ENCODE results near the gene DCAF11. TPM values are rescaled to one million over a fixed set of nuclear protein-coding genes. Genes with fewer than 3 reads are reported as not detected.

Gene DCAF11
- total RNA-seq, 1 donor from 2014 or later: 83.5 TPM

GRCh38 chr14:24135584-24135833 is 20.9 kb downstream of the DCAF11 start:
- TF ChIP-seq CTCF (IDR thresholded peaks at IDR 0.05; ENCODE audit: insufficient read depth, low read length, severe bottlenecking): no peak
- peak overlapping the region; percentile 67 for H3K4me3 ChIP-seq (ENCODE audit: low read depth, low read length)
- H3K27me3 ChIP-seq (ENCODE audit: control insufficient read depth, insufficient read depth, low read length): no peaks in the 10 kb centered on the region
- no peak for FAIRE-seq
- peaks cover 12% of the 10 kb centered on the region for H3K36me3 ChIP-seq (ENCODE audit: control insufficient read depth, insufficient read depth, low read length)
- DNase-seq (ENCODE audit: low read depth): no peak

DNA sequence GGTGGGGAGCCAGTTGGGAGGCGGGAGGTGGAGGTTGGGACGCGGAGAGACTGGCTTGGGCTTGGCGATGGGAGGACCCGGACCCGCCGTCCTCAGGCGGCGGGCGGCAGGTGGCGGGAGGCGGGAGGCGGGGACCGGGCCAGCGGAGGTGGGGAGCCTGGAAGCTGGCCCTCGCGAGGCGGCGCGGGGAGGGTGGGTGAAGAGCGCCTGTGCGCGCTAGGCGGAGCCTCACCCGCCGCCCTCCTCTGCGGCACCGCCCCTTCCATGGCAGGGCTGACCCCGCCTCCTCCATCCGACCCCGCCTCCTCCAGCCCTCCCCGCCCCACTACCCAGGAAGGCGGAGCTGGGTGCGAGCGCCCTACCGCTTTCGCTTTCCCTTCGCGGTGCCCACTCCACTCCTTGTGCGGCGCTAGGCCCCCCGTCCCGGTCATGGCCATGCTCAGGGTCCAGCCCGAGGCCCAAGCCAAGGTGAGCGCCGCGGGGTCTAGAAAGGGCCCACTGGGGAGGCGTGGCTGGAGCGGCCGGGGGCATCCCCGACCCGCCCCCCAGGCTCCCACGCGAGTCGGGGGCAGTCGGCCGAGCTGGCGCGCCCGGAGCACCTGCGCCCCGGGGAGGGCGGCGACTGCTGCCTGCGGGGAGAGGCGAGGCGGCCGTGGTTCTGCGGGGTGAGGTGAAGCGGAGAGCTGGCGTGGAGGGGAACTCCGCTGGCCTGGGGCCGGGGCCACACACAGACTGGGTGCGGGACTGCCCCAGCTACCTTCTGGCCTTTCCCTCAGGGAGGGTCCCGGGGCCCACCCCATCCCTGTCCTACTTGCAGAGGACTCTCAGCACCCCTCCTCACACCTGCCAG is 21.5 kb downstream of the DCAF11 start, which contains the start of gene PSME1:
Gene PSME1, plus strand, starts transcription at position 361 of the 850 bp plus-strand sequence. Its CDS starts 69 bp downstream, at position 430.
- FAIRE-seq (no peak), DNase-seq (ENCODE audit: low read depth) (peak; percentile 68)
- Histone ChIP-seq H3K27me3 (ENCODE audit: control insufficient read depth, insufficient read depth, low read length) (no peaks in the 10 kb centered on the region), H3K4me3 (ENCODE audit: low read depth, low read length) (peak within 1 kb of the TSS; percentile 67), H3K36me3 (ENCODE audit: control insufficient read depth, insufficient read depth, low read length) (peaks cover 12% of the 10 kb centered on the region)
- TF ChIP-seq CTCF (IDR thresholded peaks at IDR 0.05; ENCODE audit: insufficient read depth, low read length, severe bottlenecking): no peak

DNA sequence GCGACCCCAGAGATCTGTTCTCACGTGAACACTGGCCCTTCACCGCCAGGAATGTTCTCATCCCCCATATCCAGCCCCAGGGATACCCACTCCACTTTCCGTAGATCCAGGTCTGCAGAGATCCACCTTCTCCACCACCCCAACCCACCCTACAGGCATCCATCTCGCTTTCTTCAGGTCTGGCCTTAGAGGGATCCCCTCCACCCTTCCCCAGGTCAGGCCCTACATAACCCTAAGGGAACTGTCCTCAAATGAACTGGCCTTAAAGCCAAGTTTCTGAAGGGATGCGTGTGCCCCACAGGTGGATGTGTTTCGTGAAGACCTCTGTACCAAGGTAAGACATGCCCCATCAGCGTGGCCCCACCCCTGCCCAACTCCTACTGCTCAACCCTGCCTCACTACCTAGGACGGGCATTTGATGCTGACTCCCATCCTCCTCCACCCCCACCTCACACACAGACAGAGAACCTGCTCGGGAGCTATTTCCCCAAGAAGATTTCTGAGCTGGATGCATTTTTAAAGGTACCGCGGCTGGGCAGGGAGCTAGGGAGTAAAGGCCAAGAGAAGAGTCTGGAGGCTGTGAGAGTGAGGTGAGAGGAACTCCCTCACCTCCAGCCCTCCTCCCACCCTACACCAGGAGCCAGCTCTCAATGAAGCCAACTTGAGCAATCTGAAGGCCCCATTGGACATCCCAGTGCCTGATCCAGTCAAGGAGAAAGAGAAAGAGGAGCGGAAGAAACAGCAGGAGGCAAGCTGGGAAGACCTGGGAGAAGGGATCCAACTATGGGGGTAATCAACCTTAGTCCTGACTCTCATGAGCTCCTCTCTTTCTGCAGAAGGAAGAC is 22.3 kb downstream of the DCAF11 start:
- Histone ChIP-seq H3K27me3 (ENCODE audit: control insufficient read depth, insufficient read depth, low read length) (no peaks in the 10 kb centered on the region), H3K4me3 (ENCODE audit: low read depth, low read length) (peak overlapping the region; percentile 67), H3K36me3 (ENCODE audit: control insufficient read depth, insufficient read depth, low read length) (peaks cover 12% of the 10 kb centered on the region)
- DNase-seq (ENCODE audit: low read depth) (no peak), FAIRE-seq (no peak)
- TF ChIP-seq CTCF (IDR thresholded peaks at IDR 0.05; ENCODE audit: insufficient read depth, low read length, severe bottlenecking): no peak

- no peak for TF ChIP-seq CTCF (IDR thresholded peaks at IDR 0.05; ENCODE audit: insufficient read depth, low read length, severe bottlenecking)
- Histone ChIP-seq H3K36me3 (ENCODE audit: control insufficient read depth, insufficient read depth, low read length) (peaks cover 11% of the 10 kb centered on the region), H3K4me3 (ENCODE audit: low read depth, low read length) (no peak overlapping the region), H3K27me3 (ENCODE audit: control insufficient read depth, insufficient read depth, low read length) (no peaks in the 10 kb centered on the region)
- no peak for FAIRE-seq
- DNase-seq (ENCODE audit: low read depth): no peak
Measured at GRCh38 chr14:24137529-24138395, 23.2 kb downstream of the DCAF11 start.

- TF ChIP-seq CTCF (IDR thresholded peaks at IDR 0.05; ENCODE audit: insufficient read depth, low read length, severe bottlenecking): no peak
- no peak overlapping the region for H3K4me3 ChIP-seq (ENCODE audit: low read depth, low read length)
- no peaks in the 10 kb centered on the region for H3K27me3 ChIP-seq (ENCODE audit: control insufficient read depth, insufficient read depth, low read length)
- peaks cover 11% of the 10 kb centered on the region for H3K36me3 ChIP-seq (ENCODE audit: control insufficient read depth, insufficient read depth, low read length)
- no peak for DNase-seq (ENCODE audit: low read depth)
- no peak for FAIRE-seq
Measured at GRCh38 chr14:24138396-24139271, 24.1 kb downstream of the DCAF11 start.

Measured in bronchial epithelial cell (primary cell).